WERI-Rb-1 (cell line): ENCODE measurements around the gene ACSS2.

Experiments
- DNase-seq: peaks from one replicate; pipeline ENCODE4 v3.0.0-alpha.2; 2020
- H3K27ac ChIP-seq: fragments of 250-450 bp; sonication (Bioruptor Pico); 2 replicates; pipeline ENCODE4 v1.5.1; 2020; ENCODE audit warnings: mild to moderate bottlenecking, moderate library complexity
- H3K27me3 ChIP-seq: fragments of 250-450 bp; sonication (Bioruptor Pico); 2 replicates; pipeline ENCODE4 v1.5.1; 2021; ENCODE audit warnings: mild to moderate bottlenecking, low read depth, moderate library complexity; ENCODE audit not compliant: insufficient read depth, severe bottlenecking
- H3K36me3 ChIP-seq: fragments of 250-450 bp; sonication (Bioruptor Pico); 2 replicates; pipeline ENCODE4 v1.5.1; 2020; ENCODE audit warnings: mild to moderate bottlenecking, moderate library complexity
- H3K4me3 ChIP-seq: 2 replicates; pipeline ENCODE4 v1.5.1; 2011; ENCODE audit warnings: low read depth, mild to moderate bottlenecking, control low read depth, low read length
- H3K9me3 ChIP-seq: fragments of 250-450 bp; sonication (Bioruptor Pico); 2 replicates; pipeline ENCODE4 v1.5.1; 2021; ENCODE audit warnings: mild to moderate bottlenecking, moderate library complexity; ENCODE audit not compliant: severe bottlenecking
- TF ChIP-seq, protein P1 (sequence below): IDR thresholded peaks from 2 replicates; pipeline ENCODE4 v1.5.1; 2011; ENCODE audit warnings: low read depth, mild to moderate bottlenecking, control low read depth, inconsistent platforms, low read length

ACSS2 gene

GRCh38 chr20:34953960-34954359 is 77.5 kb downstream of the ACSS2 start:
- H3K27ac ChIP-seq: no peak overlapping the region
- H3K36me3 ChIP-seq: peaks cover 12% of the 10 kb centered on the region
- H3K9me3 ChIP-seq: no peaks in the 10 kb centered on the region
- no peak overlapping the region for H3K4me3 ChIP-seq
- no peaks in the 10 kb centered on the region for H3K27me3 ChIP-seq
- DNase-seq: no peak
- TF ChIP-seq, protein P1, sequence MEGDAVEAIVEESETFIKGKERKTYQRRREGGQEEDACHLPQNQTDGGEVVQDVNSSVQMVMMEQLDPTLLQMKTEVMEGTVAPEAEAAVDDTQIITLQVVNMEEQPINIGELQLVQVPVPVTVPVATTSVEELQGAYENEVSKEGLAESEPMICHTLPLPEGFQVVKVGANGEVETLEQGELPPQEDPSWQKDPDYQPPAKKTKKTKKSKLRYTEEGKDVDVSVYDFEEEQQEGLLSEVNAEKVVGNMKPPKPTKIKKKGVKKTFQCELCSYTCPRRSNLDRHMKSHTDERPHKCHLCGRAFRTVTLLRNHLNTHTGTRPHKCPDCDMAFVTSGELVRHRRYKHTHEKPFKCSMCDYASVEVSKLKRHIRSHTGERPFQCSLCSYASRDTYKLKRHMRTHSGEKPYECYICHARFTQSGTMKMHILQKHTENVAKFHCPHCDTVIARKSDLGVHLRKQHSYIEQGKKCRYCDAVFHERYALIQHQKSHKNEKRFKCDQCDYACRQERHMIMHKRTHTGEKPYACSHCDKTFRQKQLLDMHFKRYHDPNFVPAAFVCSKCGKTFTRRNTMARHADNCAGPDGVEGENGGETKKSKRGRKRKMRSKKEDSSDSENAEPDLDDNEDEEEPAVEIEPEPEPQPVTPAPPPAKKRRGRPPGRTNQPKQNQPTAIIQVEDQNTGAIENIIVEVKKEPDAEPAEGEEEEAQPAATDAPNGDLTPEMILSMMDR: no peak

GRCh38 chr20:34954904-34955230 is 78.5 kb downstream of the ACSS2 start:
- Histone ChIP-seq H3K36me3 (peaks cover 7% of the 10 kb centered on the region), H3K27ac (peak overlapping the region; percentile 87), H3K27me3 (no peaks in the 10 kb centered on the region), H3K4me3 (peak overlapping the region; percentile 70), H3K9me3 (no peaks in the 10 kb centered on the region)
- DNase-seq: no peak
- TF ChIP-seq, protein P1: no peak

GRCh38 chr20:34955231-34956040 is 79.0 kb downstream of the ACSS2 start, which contains the start of the genes GSS and MYH7B:
TSS of gene GSS (minus strand) at chr20:34955806. CDS start at chr20:34951852, 3,954 bp downstream.
TSS of gene MYH7B (plus strand) at chr20:34955868. CDS start at chr20:34978006, 22,138 bp downstream.
- H3K27me3 ChIP-seq: no peaks in the 10 kb centered on the region

DNA sequence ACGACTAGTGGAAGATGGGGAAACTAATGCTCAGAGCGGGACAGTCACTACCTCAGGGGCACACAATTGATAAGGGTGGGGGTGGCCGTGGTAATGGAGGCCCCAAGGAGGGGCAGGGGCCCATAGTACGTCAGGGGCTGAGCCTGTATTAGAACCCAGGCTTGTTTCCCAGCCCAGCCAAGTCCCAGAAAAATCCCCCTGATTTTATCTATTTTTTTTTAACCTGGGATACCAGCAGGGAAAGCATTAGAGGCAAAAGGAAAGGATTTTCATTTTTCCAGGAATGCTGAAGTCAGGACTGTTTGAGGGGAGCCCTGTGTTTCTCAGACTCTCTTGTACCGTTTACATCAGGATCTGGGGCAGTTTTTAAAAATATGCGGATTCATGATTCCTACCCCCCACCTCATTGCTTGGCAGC is 79.6 kb downstream of the ACSS2 start:
- no peak for DNase-seq
- H3K36me3 ChIP-seq: no peaks in the 10 kb centered on the region; the same call in 1 of the 2 replicates
- TF ChIP-seq, protein P1: no peak
- H3K9me3 ChIP-seq: no peaks in the 10 kb centered on the region
- no peaks in the 10 kb centered on the region for H3K27me3 ChIP-seq
- H3K27ac ChIP-seq: peak overlapping the region; percentile 69
- peak overlapping the region; percentile 70 for H3K4me3 ChIP-seq

More at GRCh38 chr20:34955231-34956040, 79.0 kb downstream of the ACSS2 start, which contains the start of the genes GSS and MYH7B:
- H3K36me3 ChIP-seq: peaks cover 2% of the 10 kb centered on the region
- TF ChIP-seq, protein P1: peak; percentile 53; the same call in 1 of the 2 replicates
- DNase-seq: peak; percentile 98
- peak within 1 kb of the TSS; percentile 87 for H3K27ac ChIP-seq
- H3K4me3 ChIP-seq: peak within 1 kb of the TSS; percentile 70
- no peaks in the 10 kb centered on the region for H3K9me3 ChIP-seq

DNA sequence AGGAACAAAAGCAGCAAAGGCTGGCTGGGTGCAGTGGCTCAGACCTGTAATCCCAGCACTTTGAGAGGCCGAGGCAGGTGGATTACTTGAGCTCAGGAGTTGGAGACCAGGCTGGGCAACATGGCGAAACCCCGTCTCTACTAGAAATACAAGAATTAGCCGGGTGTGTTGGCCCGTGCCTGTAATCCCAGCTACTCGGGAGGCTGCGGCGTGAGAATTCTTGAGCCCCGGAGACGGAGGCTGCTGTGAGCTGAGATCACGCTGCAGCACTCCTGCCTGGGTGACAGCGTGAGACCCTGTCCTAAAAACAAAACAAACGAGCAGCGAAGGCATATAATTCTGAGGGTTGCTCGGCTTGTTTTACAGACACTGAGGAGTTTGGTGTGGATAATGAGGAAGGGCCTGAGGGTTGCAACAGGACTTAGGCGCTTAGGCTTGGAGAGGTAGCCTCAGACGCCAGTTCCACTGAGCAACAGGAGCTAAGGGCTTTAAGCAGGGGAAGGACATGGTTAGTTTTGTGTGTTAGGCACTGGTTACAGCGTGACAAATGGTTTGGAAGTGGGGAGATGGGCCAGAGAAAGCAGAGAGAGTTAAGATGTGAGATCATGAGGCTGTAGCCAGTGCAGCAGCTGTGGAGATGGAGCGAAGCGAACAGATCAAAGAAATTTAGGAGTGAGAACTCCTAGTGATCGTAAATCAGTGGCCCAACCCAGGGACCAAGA is 80.5 kb downstream of the ACSS2 start:
- DNase-seq: peak; percentile 59
- Histone ChIP-seq H3K9me3 (no peaks in the 10 kb centered on the region), H3K36me3 (no peaks in the 10 kb centered on the region), H3K4me3 (peak overlapping the region; percentile 70), H3K27ac (peak overlapping the region; percentile 69), H3K27me3 (no peaks in the 10 kb centered on the region)
- TF ChIP-seq, protein P1: no peak
